ENCODE results near the gene MRE11.
"Not testable (repeated sequence)": the region's sequence is repeated elsewhere in the genome, so short reads cannot be mapped to it uniquely, and the experiment has no call there.

MRE11 gene

GRCh38 chr11:94418123-94418765, 75.4 kb downstream of the MRE11 start:
- ATAC-seq, result no peak

- ATAC-seq, result no peak
These were observed 76.2 kb downstream of the MRE11 start for GRCh38 chr11:94417386-94417987.

DNA sequence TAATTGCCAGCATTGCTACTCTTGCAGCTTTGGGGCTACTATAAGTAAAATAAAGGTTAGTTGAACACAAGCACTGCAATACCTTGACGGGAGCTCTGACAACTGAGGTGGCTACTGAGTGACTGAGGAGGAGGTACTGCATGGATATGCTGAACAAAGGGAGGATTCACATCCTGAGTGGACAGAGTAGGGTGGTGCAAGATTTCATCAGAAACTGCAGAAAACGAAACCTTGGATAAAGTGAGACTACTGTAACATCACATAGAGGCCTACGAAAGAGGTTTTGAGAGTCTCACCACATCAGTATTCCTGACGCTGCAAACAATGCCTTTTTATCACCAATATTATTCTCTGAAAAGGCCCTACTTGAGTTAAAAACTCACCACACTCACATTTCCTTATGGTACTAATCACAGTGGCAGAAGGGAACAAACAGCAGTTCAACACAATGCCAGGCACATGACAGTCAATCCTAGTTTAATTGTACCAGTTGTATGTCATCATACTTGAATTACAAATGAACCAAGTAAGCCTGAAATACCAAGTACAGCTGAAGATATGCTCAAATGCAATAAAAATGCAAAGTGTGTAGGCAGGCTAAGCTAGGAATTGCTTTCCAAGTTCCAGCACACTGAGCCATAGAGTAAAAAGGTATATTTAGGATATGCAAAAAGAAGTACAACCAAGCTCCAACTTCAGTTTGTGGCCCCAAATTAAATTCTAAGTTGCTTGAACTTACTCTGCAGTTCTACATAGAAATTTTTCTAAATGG, 88.4 kb downstream of the MRE11 start:
- no peak for ATAC-seq

DNA sequence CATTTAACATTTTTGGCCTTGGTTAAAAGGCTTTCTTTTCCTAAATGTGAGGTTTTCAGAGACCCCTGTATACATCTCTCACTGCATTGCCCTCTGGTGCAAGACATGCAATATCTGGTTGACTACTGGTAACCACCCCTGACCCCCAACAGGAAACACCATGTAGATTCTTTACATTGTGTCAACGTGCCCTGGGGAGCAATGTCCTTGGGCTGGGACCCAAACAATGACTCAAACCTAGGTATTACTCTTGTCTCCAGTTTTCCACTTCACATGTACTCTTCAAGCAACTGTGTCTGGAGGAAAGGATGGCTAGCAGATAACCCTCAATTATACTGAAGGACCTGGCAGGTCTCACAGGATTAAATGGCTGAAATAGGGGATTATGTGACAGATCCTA, 91.3 kb downstream of the MRE11 start:
- ATAC-seq, result no peak

GRCh38 chr11:94401773-94402265, 91.8 kb downstream of the MRE11 start:
- ATAC-seq, result no peak

DNA sequence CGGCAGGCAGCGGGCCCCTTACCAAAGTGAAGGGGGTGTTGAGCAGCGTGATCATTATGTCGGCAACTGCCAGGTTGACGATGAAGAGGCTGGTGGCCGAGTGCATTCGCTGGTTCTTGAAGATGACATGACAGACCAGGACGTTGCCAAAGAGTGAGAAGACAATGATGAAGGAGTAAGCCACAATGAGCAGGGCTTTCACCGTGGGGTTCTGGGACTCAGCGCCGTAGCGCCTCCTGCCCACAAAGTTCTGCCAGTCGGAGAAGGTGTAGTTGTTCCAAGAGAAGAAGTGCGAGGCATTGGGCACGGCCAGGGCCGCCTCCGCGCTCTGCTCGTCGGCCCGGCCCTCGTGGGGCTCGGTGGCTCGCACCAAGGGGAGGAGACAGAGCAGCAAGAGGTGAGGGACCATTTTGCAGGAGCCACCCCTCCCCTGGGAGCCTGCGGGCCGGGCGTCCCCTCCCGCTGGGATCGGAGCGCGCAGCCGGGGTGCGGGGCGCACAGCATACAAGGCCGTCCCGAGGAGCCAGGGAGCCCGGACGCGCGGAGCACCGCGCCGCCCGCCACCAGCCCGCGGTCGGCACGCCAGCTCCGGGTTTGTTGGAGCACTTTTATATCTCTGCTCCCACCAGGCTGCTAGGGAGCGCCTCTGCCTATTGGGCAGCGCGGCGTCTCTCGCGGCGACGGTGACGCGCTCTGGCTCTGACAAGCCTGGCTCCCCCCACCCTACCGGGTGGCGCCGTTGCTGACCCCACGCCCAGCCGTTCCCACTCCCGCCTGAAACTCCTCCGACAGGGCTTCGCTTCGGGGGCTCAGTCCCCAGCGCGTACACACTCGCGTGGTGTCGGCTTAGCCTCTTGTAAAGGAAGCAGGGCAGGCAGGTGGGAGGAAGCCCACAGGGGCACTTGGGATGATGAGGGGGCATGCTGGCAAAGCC, 92.5 kb downstream of the MRE11 start, which contains the start of gene GPR83:
Gene GPR83, minus strand, starts transcription at position 581 of the 934 bp plus-strand sequence. Its CDS starts 172 bp downstream, at position 409.
- ATAC-seq, result no peak

- ATAC-seq, result no peak
These were observed 93.2 kb downstream of the MRE11 start for GRCh38 chr11:94400457-94400838.

DNA sequence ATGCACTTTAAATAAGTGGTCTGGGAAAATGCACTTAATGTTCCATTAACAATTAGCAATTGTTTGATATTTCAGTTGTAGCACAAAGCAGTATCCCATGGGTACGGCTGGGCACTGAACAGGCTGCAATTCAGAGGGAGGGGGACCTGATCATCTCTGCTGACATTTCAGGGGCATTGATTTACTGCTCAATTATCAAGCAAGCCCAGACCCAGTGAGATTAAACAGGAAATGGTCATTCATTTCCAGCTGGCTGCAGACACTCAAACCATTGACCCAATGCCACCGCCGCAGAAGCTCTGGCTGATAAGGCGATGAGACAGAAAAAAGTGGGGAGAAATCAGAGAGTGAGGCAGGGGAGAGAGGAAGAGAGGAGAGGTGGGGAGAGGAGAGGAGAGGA, 93.6 kb downstream of the MRE11 start:
- no peak for ATAC-seq

GRCh38 chr11:94398101-94398500, 95.5 kb downstream of the MRE11 start:
- no peak for ATAC-seq

DNA sequence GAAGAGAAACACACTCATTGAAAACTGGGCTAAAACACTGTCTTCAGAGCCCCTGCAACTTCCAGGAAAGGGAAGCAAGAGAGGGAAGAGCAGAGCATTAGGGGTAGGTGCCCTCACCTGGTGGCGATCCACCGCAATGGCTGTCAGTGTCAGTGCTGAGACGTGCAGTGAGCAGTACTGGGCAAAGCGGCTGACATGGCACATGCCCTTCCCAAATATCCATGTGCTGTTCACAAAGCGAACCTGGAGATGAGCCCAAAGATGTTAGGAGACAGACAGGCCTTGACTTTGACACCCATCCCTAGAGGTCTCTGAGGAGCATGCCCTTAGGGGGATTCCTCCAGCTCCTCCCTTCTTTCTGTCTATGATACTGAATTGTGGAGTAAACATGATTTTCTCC, 97.4 kb downstream of the MRE11 start:
- peak in 1 of 2 donors; percentile 13 for ATAC-seq

GRCh38 chr11:94391937-94392336, 101.7 kb downstream of the MRE11 start:
- not testable (repeated sequence) for ATAC-seq

- no peak for ATAC-seq
These were observed 114.0 kb downstream of the MRE11 start for GRCh38 chr11:94379613-94380012.

DNA sequence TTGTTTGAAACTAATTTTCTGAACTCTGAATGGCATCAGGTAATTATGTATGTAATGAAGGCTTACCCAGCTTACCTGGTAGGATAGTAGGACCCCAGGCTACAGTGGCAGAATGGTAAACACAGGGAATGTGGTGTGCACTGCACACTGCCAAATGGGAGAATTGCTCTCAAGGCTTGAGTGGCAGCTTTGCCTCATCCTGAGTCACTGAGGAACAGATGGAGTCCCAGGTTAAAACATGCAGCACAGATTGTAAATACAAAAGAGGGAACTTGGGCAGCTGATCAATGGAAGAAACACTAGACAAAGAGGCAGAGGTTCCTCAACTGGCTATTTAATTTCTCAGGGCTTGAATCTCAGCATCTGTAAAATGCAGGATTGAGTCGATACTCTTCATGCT, 116.8 kb downstream of the MRE11 start:
- ATAC-seq, result no peak

DNA sequence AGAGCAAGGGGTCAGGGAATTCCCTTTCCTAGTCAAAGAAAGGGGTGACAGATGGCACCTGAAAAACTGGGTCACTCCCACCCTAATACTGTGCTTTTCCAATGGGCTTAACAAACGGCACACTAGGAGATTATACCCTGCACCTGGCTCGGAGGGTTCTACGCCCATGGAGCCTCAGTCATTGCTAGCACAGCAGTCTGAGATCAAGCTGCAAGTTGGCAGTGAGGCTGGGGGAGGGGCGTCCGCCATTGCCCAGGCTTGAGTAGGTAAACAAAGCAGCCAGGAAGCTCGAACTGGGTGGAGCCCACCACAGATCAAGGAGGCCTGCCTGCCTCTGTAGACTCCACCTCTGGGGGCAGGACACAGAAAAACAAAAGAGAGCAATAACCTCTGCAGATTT, 123.1 kb downstream of the MRE11 start:
- ATAC-seq, result not testable (repeated sequence)

All from activated CD4-positive, CD25-positive, alpha-beta regulatory T cell treated with anti-CD3 and anti-CD28 coated beads, Interleukin-2, amount 50 U/mL, for 24 hours (primary cell).